Muscle of arm (tissue), 12 donors: ENCODE measurements around the gene IQCE. TPM values are rescaled to one million over a fixed set of nuclear protein-coding genes. Genes with fewer than 3 reads are reported as not detected.
"Not testable (repeated sequence)": the region's sequence is repeated elsewhere in the genome, so short reads cannot be mapped to it uniquely, and the experiment has no call there.

ENCODE experiments used
- DNase-seq: peaks from one replicate; pipeline ENCODE4 v3.0.0-alpha.2; 2013
- polyA plus RNA-seq, 12 donors: library from polyadenylated mRNA; unstranded; fragments of 120-200 nt; gene quantifications; one replicate each; pipeline ENCODE4 v1.2.1, GENCODE V29; 2013; ENCODE audit not compliant: insufficient read length in 12 of 12

Gene IQCE
- polyA plus RNA-seq, 12 donors: 6.0 to 16.8 (median 7.4) TPM; not detected in 1

DNA sequence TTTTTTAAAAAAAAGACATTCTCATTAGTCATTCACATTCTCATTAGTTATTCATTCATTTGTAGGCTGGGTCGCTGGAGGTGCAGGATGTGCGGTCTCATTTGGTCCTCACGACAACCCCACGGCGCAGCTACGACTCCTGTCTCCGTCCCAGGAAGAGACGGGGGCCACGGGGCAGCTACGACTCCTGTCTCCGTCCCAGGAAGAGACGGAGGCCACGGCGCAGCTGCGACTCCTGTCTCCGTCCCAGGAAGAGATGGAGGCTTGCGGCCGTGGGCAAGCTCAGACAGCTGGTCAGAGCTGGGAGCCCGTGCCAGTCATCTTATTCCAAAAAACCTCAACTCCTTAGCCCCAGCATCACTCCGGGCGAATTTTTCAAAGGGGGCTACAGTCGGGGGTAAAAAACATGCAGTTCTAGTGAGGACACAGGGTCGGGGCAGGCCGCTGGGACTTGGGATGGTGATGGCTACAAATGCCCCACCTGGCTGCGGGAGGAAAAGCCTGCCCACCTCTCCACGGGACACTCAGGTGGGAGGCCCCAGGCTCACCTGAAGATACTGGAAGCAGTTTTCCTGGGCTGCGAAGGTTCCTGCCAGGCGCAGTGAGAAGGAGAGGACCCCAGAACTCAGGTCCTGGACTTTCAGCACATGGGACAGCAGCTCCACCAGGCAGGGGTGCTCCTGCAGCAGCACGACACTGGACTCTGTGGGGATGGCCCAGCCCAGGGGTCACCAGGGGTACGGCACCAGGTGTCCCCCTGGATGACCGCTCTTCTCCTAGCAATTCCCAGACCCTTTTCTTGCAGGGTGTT, 11.8 kb upstream of the IQCE start:
- DNase-seq: no peak

DNA sequence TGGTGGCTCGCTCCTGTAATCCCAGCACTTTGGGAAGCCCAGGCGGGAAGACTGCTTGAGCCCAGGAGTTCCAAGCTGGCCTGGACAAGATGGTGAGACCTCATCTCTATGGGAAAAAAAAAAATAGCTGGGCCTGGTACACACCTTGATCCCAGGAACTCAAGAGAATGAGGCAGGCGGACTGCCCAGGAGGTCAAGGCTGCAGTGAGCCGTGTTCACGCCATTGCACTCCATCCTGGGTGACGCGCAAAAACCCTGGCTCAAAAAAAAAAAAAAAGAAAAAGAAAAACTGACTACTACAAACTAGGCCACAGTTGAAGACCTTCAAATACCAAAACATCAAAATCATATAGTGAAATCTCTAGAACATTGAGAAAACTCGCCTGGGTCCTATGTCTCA, 7.4 kb upstream of the IQCE start:
- no peak for DNase-seq

DNA sequence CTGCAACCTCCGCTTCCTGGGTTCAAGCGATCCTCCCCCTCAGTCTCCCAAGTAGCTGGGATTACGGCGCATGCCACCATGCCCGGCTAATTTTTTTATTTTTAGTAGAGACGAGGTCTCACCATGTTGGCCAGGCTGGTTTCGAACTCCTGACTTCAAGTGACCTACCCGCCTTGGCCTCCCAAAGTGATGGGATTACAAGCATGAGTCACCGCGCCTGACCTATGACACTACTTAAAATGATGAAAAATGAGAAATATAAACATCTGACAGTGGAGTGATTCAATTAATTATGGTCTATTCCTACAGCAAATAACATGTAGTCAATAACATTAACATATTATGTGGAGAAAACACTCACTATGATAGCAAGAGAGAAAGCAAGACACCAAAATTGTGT, 5.7 kb upstream of the IQCE start:
- no peak for DNase-seq

DNA sequence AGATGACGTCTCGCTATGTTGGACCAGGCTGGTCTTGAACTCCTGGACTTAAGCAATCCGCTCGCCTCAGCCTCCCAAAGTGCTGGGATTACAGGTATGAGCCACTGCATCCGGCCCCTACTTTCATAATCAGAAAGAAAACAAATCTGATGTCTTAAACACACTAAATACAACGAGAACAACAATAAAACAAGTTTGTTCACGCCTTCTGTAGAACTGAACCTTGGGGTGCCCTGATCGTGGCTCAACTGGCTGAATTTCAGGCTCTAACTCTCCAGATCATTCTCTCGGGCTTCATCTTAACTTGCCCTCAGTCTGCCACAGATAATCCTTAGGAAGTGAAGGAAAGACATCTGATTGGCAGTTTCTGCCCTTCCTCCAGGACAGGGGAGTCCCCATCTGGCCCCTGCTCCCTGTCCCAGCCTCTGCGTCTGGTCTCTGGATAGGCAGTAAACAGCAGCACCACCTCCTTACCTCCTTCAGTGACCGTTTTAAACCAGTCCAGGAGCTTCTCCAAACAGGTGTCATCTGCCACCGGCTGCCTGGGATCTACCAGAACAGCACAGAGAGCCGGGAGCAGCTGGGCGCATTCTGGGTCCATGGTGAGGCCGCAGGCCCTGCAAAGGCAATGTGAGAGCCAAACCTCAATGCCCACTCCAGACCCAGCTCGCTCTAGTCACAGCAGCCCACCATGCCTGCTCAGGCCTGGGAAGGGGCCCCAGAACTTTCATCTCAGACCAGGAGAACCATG, 4.8 kb upstream of the IQCE start:
- DNase-seq: no peak

DNA sequence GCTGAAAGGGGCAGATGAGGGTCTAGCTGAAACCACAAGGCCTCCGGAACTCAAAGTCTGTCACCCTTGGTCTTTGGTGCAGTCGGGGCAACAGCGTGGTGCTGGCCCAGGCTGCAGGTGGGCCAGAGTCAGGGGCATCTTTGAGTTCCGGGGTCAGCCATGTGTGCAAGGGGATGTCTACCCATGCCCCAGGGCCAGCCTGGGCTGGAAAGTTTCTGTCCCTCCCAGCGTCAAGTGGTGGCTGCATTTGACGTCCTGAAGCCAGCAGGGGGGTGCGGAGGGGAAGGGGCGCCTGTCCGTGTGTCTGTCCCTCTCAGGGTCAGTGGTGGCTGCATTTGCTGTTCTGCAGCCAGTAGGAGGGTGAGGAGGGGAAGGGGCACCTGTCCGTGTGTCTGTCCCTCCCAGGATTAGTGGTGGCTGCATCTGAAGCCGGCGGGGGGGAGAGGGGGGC, 4.1 kb upstream of the IQCE start:
- DNase-seq: no peak

DNA sequence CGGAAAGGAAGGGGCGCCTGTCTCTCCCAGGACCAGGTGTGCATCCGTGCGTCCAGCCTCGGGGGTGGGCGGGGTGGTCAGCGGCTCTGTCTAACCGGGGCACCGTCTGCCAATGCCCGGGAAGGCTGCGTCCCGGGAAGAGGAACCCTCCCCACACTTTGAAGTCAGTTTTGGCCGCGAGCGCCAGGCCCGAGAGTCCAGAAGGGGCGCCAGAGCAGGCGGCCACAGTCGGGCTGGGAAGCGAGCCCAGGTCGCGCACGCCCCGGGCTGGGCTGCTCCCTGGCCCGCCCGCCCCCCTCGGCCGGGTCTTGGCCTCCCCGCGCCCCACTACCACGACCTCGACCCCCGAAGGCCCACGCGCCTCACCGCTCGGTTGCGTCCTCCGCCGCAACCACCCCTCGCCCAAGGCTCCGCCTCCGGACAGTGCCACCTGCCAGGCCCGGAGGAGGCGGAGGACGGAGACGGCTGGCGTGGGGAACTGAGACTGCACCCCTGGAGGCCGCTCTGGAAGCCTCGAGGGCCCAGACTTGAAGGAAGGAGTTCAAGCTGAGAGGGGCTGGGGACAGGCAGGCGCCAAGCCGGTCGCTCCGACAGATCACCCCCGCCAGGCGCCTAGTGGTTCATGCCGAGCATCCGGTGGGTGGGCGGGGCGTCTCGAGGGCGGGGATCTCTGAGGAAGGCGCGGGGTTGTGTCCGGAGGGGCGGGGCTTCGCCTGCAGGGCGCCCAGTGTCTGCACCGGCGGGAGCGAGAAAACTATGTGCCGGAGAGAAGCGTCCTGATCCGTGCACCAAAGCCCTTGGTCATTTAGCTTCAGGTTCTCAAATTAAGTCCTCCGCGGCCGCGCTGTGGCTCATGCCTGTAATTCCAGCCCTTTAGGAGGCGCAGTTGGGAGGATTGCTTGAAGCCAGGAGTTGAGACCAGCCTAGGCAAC, 3.4 kb upstream of the IQCE start, which contains the start of gene BRAT1:
Gene BRAT1, minus strand, starts transcription at position 404 of the 932 bp plus-strand sequence. CDS start 1,093 bp downstream, outside the sequence.
- DNase-seq: peak; percentile 94

DNA sequence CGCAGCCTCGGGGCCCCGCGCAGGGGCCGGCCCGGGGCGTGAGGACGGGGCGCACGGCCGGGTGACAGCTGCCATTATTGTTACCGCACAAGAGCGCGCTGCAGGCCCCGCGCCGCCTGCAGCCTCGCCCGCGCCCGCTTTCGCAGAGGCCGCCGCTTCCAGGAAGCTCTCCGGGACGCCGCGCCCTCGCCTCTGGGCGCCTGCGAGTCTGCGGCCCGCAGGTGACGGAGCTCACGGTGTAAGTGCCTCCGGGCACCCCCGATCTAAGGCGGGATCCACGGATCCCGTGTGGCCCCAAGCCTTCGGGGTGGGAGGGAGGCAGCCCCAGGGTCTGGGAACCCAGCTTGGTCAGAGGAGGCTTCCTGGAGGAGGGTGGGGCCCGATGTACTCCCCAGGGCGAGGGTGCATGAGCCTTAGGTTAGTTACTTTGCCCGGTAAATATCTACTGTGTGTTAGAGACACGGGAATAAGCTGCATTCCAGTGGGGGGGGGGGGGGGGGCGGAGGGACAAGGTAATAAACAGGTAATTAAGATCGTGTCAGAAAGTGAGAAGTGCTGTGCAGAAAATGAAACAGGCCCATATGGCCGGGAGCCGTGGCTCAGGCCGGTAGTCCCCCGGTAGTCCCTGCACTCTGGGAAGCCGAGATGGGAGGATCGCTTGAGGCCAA, 638 bp downstream of the IQCE start:
- no peak for DNase-seq

DNA sequence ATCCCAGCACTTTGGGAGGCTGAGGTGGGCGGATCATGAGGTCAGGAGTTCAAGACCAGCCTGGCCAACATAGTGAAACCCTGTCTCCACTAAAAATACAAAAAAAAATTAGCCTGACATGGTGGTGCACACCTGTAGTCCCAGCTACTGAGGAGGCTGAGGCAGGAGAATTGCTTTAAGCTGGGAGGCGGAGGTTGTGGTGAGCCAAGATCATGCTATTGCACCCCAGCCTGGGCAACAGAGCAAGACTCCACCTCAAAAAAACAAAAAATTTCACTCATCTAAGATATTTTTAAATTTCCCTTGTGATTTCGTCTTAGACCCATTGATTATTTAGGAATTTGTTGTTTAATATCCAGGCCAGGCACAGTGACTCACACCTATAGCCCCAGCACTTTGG, 5.2 kb downstream of the IQCE start:
- DNase-seq: not testable (repeated sequence)

DNA sequence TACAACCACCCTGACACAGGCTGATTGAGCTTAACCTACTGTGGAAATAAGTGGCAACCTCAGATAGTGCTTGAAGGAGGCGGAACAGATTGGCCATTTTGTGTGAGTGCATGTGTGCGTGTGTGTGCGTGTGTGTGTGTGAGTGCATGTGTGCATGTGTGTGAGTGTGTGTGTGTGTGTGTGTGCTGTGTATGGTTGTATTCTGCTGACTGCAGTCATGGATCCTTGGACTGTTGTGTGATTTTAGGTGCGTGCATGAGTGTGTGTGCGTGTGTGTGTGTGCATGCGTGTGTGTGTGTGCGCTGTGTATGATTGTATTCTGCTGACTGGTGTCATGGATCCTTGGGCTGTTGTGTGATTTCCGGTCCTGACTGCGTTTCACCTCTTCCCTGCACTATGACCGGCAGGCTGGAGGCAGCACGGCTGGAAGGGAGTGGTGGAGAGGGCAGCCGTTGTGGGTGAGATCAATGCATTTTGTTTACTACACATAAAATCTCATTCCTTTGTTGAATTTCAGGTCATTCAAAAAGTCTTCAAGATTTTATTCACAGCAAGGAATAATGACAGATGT, 6.3 kb downstream of the IQCE start:
- DNase-seq: no peak

DNA sequence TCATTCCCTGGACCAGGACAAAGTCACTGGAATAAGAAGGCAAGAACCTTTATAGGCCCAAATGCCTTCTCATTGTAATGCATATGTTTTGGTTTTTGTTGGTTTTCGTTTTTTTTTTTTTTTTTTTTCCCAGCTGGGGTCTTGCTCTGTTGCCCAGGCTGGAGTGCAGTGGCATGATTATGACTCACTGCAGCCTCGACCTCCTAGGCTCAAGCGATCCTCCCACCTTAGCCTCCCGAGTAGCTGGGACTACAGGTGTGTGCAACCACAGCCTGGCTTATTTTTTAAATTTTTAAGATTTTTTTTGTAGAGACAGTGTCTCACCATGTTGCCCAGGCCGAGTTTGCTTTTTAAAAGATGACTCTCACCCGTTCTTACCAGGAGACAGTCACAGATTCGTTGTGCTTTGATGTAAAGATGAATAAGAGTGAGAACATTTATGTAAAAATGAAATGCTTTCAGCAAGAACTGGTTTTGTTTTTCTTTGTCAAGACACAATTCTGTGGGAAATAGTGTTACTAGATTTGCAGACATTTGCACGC, 7.6 kb downstream of the IQCE start:
- no peak for DNase-seq

DNA sequence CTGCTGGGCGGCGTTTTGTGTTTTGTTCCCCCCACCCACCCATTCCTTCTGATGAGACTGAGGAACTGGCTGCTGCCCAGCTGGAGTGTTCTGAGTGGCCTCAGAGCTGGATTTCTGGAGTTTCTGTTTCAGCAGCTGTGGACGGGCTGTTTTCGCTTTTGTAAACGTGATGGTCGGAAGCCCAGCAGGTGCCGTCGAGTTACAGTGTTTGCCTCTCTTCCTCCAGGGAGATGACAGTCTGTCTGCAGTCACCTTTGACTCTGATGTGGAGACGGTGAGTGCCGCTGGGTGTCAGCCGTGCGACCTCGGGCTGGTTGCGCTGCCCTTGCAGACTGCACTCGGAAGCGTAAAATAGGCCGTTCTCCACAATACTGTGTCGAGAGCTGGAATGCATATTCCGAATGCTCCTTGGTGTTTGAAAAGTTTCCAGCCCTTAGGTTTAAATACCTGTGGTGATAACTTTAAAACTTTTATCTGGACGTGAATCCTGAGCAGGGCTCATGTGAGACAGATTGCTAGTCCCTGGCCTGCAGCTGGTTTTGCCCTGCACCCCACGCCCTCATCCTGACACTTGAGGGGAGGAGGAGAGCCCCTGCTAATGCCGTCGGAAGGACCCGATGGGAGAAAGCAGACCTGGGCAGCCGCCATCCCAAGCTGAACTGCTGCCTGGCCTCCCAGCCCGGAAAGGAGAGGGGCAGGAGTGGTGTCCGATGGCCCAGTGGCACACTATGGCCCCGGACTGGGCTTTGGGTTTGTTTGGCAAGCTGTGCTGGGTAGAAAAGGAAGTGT, 8.3 kb downstream of the IQCE start:
- DNase-seq: peak; percentile 52

DNA sequence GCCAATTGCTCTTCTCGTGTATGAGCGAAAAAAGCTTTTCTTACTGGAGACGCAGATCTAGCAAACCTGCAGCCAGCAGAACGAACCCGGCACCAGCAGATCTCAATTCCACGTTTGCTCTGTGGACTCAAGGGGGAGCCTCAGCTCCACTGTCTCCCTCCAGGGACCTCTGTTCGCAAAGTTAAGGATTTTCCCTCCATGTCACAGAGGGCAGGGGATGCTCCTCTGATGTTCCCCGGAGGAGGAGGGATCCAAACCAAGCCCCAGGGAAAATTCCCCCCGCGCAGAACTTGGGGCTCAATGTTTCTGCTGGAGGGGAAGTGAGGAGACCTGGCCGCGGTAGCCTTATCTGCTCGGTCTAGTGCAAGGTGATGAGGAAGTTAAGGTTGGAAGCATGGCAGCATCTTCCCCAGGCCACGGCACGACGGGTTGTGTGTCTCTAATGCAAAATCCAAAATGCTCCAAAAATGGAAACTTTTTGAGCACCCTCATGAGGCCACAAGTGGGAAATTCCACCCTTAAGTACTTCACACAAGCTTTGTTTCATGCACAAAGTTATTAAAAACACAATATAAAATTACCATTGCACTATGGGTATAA, 9.0 kb downstream of the IQCE start:
- DNase-seq: peak; percentile 56

DNA sequence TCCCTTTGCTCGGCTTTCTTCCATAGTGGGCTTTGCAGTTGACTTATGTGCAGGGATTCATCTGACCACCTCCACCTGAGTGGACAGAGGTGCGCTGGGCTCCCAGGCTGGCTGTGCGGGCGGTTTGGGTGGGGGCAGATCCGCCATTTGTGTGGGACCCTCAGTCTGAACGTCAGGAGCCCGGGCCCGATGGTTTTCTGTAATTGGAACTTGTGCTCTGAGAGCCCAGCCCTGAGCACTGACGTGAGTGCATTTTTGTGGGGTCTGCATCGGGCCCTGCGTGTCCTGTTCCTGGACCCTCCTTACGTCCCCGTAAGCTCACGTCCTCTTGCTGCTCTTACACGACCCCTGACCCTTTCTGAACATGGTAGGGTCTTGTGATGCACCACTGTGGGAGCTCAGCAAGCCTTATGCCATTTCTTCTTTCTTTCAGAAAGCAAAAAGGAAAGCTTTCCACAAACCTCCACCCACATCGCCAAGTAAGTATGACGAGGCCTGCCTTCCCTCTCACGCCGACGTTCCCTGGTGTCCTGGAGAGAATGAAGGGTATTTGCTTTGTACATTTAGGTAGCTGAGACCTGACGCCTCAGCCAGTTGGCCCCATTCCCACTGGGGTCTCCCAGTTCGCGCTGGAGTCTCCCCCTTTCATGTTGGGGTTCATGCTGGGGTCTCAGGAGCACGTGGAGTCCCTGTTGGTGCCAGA, 9.9 kb downstream of the IQCE start:
- DNase-seq: no peak

DNA sequence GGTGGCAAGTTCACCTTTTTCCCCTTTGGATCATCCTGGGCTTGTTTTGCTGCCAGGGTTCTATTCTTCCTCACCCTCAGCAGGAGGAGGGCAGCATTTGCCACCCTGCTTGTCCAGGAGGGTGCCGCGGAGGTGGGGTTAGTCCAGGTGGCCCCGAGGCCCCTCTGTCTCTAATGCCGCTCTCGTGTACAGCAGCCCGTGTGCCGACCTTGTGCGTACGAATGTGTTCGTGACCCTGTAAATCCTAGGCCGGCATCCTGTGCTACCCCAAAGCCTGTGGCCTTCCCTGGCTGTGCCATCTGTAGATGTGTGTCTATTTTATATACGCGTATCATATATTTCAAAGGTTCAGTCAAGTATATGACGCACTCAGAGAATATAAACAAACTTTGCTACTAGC, 10.6 kb downstream of the IQCE start:
- no peak for DNase-seq

DNA sequence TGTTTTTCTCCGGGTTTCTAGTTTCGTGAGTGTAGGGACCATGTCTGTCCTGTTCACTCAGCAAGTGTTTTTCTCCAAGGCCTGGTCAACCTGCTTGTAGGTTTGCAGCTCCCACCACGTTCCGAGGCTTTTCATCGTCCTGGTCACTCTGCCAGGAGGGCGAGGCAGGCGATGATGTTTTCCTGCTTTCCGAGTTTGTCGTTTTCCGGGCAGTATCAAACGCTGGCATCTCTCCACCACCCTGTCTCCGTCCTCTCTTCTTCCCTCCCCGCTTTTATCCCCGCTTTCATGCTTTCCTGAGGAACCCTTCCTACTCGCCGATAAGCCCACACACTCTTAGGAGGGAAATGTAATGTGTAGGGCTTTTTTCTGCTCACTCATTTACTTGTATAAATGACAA, 11.2 kb downstream of the IQCE start:
- DNase-seq: no peak

DNA sequence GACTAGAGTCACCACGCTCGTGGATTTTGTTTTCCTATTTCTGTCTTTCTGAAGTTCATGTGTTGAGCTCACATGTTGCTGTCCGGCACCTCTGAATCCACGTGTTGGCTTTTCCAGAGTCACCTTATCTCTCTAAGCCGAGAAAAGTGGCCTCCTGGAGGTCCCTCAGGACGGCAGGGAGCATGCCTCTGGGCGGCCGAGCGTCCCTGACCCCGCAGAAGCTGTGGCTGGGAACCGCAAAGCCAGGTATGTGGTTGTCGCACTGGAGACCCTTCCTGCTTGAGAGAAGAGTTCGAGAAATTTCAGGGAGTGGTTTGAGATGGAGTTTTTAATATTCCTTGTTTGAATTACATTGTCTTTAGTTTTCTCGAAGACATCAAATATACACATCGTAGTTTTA, 12.6 kb downstream of the IQCE start:
- DNase-seq: no peak

DNA sequence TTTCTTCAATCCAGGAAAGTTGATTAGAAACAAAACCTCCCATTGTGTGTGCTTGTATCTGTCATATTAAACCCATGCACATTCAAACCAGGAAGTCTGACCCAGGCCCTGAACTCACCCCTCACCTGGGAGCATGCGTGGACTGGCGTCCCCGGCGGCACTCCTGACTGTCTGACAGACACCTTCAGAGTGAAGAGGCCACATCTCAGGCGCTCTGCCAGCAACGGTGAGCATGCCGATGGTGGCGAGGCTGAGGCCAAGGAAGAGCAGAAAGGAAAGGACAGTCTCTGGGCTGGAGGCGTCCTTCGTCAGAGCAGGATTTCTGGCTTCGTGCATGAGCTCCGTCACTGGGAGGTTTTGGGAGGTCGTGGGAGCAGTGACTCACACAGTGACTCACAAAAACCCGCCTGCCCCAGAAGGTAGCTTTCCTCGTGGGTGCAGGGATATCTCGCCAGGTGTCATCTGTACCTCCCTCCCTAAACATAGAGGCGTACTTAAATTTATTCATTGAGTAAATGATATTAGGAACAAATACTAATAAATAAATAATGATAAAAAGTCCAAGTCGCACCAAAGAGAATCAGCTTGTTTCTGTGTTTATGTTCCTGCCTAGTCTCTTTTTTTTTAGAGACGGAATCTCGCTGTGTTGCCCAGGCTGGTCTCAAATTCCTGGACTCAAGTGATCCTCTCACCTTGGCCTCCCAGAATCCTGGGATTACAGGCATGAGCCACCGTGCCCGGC, 13.5 kb downstream of the IQCE start:
- no peak for DNase-seq

DNA sequence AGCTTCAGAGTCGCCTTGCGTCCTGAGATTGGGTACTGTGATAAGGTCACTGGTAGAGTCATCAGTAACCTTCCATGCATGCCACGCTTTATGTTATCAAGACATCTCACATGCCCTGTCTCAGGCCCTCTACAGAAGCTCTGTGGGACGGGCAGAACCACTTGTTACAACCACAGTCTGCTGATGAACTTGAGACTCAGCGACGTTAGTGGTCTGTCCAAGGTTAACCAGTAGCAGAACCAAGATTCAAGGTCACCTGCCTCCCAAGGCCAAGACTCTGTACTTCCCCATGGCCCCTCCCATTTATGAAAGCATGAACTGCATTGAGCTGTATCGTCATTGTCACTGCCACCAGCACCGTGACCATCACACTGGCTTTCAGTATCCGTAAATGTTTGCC, 15.0 kb downstream of the IQCE start:
- DNase-seq: no peak
